ENCODE measurements around the gene EIF4B. TPM values are rescaled to one million over a fixed set of nuclear protein-coding genes. Genes with fewer than 3 reads are reported as not detected.
A peak's percentile ranks its signal among the peaks of the same experiment; 100 is the strongest.

The EIF4B gene
- total RNA-seq, 1 donor from 2014 or later: 436 TPM

- Histone ChIP-seq H3K9me3 (no peaks in the 10 kb centered on the region), H3K27ac (peak overlapping the region; percentile 98), H3K4me3 (peak overlapping the region; percentile 67), H3K27me3 (no peaks in the 10 kb centered on the region), H3K36me3 (peaks cover 7% of the 10 kb centered on the region), H3K4me1 (peaks cover 35% of the 10 kb centered on the region)
- no peak for DNase-seq
- TF ChIP-seq CTCF (IDR thresholded peaks at IDR 0.05): no peak
- no peak for ATAC-seq
- intact Hi-C loops (cut with DNase I): no loop called here
These were observed 38.8 kb downstream of the EIF4B start for GRCh38 chr12:53044896-53045695.

GRCh38 chr12:53045696-53046045 is 39.4 kb downstream of the EIF4B start:
- Histone ChIP-seq H3K36me3 (peaks cover 5% of the 10 kb centered on the region), H3K9me3 (no peaks in the 10 kb centered on the region), H3K27me3 (no peaks in the 10 kb centered on the region), H3K27ac (peak overlapping the region; percentile 98), H3K4me1 (peaks cover 35% of the 10 kb centered on the region), H3K4me3 (peak overlapping the region; percentile 67)
- no peak for TF ChIP-seq CTCF (IDR thresholded peaks at IDR 0.05)
- DNase-seq (no peak), ATAC-seq (no peak)
- intact Hi-C loops (cut with DNase I): no loop called here

GRCh38 chr12:53046655-53047220 is 40.5 kb downstream of the EIF4B start:
- intact Hi-C loops (cut with DNase I): no loop called here
- peaks cover 41% of the 10 kb centered on the region for H3K4me1 ChIP-seq

GRCh38 chr12:53047221-53048032 is 41.2 kb downstream of the EIF4B start:
- TF ChIP-seq CTCF (IDR thresholded peaks at IDR 0.05): no peak
- peak overlapping the region; percentile 86 for H3K4me3 ChIP-seq
- no peaks in the 10 kb centered on the region for H3K27me3 ChIP-seq
- DNase-seq (peak; percentile 93), ATAC-seq (peak; percentile 51)
- peaks cover 6% of the 10 kb centered on the region for H3K36me3 ChIP-seq
- intact Hi-C loops (cut with DNase I): no loop called here
- no peaks in the 10 kb centered on the region for H3K9me3 ChIP-seq
- peaks cover 48% of the 10 kb centered on the region for H3K4me1 ChIP-seq
- peak overlapping the region; percentile 98 for H3K27ac ChIP-seq

More at GRCh38 chr12:53046655-53047220, 40.5 kb downstream of the EIF4B start:
- Histone ChIP-seq H3K9me3 (no peaks in the 10 kb centered on the region), H3K27ac (peak overlapping the region; percentile 98), H3K27me3 (no peaks in the 10 kb centered on the region), H3K36me3 (no peaks in the 10 kb centered on the region), H3K4me3 (peak overlapping the region; percentile 67)
- ATAC-seq: peak; percentile 61
- peak; percentile 93 for DNase-seq
- no peak for TF ChIP-seq CTCF (IDR thresholded peaks at IDR 0.05)

- TF ChIP-seq CTCF (IDR thresholded peaks at IDR 0.05): peak; percentile 29
- H3K36me3 ChIP-seq: peaks cover 9% of the 10 kb centered on the region
- DNase-seq: peak; percentile 89
- ATAC-seq: peak; percentile 24
- peak overlapping the region; percentile 98 for H3K27ac ChIP-seq
- peaks cover 54% of the 10 kb centered on the region for H3K4me1 ChIP-seq
- H3K27me3 ChIP-seq: no peaks in the 10 kb centered on the region
- no peaks in the 10 kb centered on the region for H3K9me3 ChIP-seq
- intact Hi-C loops (cut with DNase I): no loop called here
- peak overlapping the region; percentile 86 for H3K4me3 ChIP-seq
These were observed 42.0 kb downstream of the EIF4B start for GRCh38 chr12:53048033-53048779.

All from upper lobe of right lung (tissue), 1 donor.